CD4-positive, alpha-beta memory T cell (primary cell): ENCODE data around the gene KCNJ18. TPM values are rescaled to one million over a fixed set of nuclear protein-coding genes. Genes with fewer than 3 reads are reported as not detected.
"Not testable (repeated sequence)": the region's sequence is repeated elsewhere in the genome, so short reads cannot be mapped to it uniquely, and the experiment has no call there.

ENCODE experiments used
- CTCF ChIA-PET: fragments of 350-600 bp; sonication (Branson Sonifier 250); formaldehyde crosslinking; loops from one replicate; lab custom pipeline; 2021; ENCODE audit warnings: inconsistent platforms; ENCODE audit not compliant: partially characterized antibody; lab: Charles Lee
- POLR2A ChIA-PET: fragments of 350-600 bp; sonication (Branson Sonifier 250); formaldehyde crosslinking; loops from one replicate; lab custom pipeline; 2021; ENCODE audit not compliant: partially characterized antibody; lab: Charles Lee
- DNase-seq, 5 donors: peaks; one replicate each; pipeline versions ENCODE4 v3.0.0 to v3.0.0-alpha.2; 2020 to 2022; ENCODE audit warnings: mixed read lengths in 1 of 5
- H3K27ac ChIP-seq: one replicate; pipeline ENCODE4 v1.7.0; 2013; ENCODE audit warnings: low read depth, low read length
- H3K27me3 ChIP-seq: 2 replicates; pipeline ENCODE4 v1.7.0; 2013; ENCODE audit warnings: mild to moderate bottlenecking, low read length, moderate library complexity; ENCODE audit not compliant: insufficient read depth
- H3K36me3 ChIP-seq: 2 replicates; pipeline ENCODE4 v1.7.0; 2013; ENCODE audit warnings: mild to moderate bottlenecking, low read length, moderate library complexity; ENCODE audit not compliant: insufficient read depth
- H3K4me1 ChIP-seq: 2 replicates; pipeline ENCODE4 v1.7.0; 2013; ENCODE audit warnings: mild to moderate bottlenecking, low read length, moderate library complexity; ENCODE audit not compliant: insufficient read depth
- H3K4me3 ChIP-seq, 2 donors: one replicate each; pipeline ENCODE4 v1.7.0; 2013; ENCODE audit warnings: low read length in 2 of 2, mild to moderate bottlenecking in 1 of 2
- H3K9me3 ChIP-seq, 2 donors: one replicate each; pipeline ENCODE4 v1.7.0; 2013; ENCODE audit warnings: low read length in 2 of 2, control low read depth in 1 of 2; ENCODE audit not compliant: control insufficient read depth in 1 of 2
- H3K27ac Mint-ChIP-seq, 7 donors: one replicate each; pipeline ENCODE4 v1.8.0; 2020 to 2021; ENCODE audit warnings: mixed read lengths in 7 of 7, mild to moderate bottlenecking in 6 of 7, inconsistent platforms in 3 of 7, moderate library complexity in 3 of 7
- H3K27me3 Mint-ChIP-seq, 2 donors: one replicate each; pipeline ENCODE4 v1.8.0; 2020 to 2021; ENCODE audit warnings: mixed read lengths in 2 of 2
- H3K36me3 Mint-ChIP-seq, 2 donors: one replicate each; pipeline ENCODE4 v1.8.0; 2020 to 2021; ENCODE audit warnings: mixed read lengths in 2 of 2, inconsistent platforms in 1 of 2, mild to moderate bottlenecking in 1 of 2
- H3K4me1 Mint-ChIP-seq, 4 donors: one replicate each; pipeline ENCODE4 v1.8.0; 2020 to 2021; ENCODE audit warnings: mixed read lengths in 4 of 4, mild to moderate bottlenecking in 1 of 4
- H3K4me3 Mint-ChIP-seq, 8 donors: one replicate each; pipeline ENCODE4 v1.8.0; 2020 to 2021; ENCODE audit warnings: mixed read lengths in 8 of 8, mild to moderate bottlenecking in 7 of 8, moderate library complexity in 6 of 8, inconsistent platforms in 3 of 8
- H3K9me3 Mint-ChIP-seq, 8 donors: one replicate each; pipeline ENCODE4 v1.8.0; 2020 to 2021; ENCODE audit warnings: mixed read lengths in 8 of 8, mild to moderate bottlenecking in 5 of 8, inconsistent platforms in 3 of 8, moderate library complexity in 1 of 8
- intact Hi-C: fragments of 100-400 bp; cut with micrococcal nuclease; formaldehyde crosslinking; loops from one replicate; pipeline ENCODE4 v1.15.1; 2023
- polyA plus RNA-seq, 2 donors: library from polyadenylated mRNA; unstranded; fragments of 300-500 nt; fragmentation: Illumina TruSeq; gene quantifications; one replicate each; pipeline ENCODE4 v1.2.3, GENCODE V29; 2021
- total RNA-seq, 2 experiments: library from RNA; stranded (reverse); gene quantifications; one replicate each; pipeline ENCODE4 v1.2.3, GENCODE V29; 2021

KCNJ18 gene
- total and polyA plus RNA-seq, 4 experiments from 2014 or later = not detected

- peaks cover 0 to 11% (median 4%) of the 10 kb centered on the region in 8 donors for H3K9me3 Mint-ChIP-seq
- CTCF ChIA-PET, H3K27me3 Mint-ChIP-seq, H3K36me3 ChIP-seq, POLR2A ChIA-PET, H3K9me3 ChIP-seq, intact Hi-C loops, H3K27ac ChIP-seq, H3K4me1 ChIP-seq, H3K4me3 ChIP-seq, H3K4me3 Mint-ChIP-seq, H3K4me1 Mint-ChIP-seq, H3K27ac Mint-ChIP-seq, H3K27me3 ChIP-seq, H3K36me3 Mint-ChIP-seq, DNase-seq: not testable (repeated sequence)
Observed at GRCh38 chr17:21683142-21683712, 9.1 kb upstream of the KCNJ18 start.

GRCh38 chr17:21683897-21684296 lies 8.4 kb upstream of the KCNJ18 start:
- H3K27me3 Mint-ChIP-seq, H3K36me3 ChIP-seq, H3K4me1 ChIP-seq, POLR2A ChIA-PET, H3K4me1 Mint-ChIP-seq, H3K4me3 ChIP-seq, H3K4me3 Mint-ChIP-seq, DNase-seq, H3K36me3 Mint-ChIP-seq, H3K9me3 ChIP-seq, H3K27me3 ChIP-seq, H3K27ac ChIP-seq, intact Hi-C loops, CTCF ChIA-PET, H3K27ac Mint-ChIP-seq: not testable (repeated sequence)
- peaks cover 0 to 11% (median 4%) of the 10 kb centered on the region in 8 donors for H3K9me3 Mint-ChIP-seq

GRCh38 chr17:21684384-21684783 lies 7.9 kb upstream of the KCNJ18 start:
- POLR2A ChIA-PET, CTCF ChIA-PET, H3K4me1 Mint-ChIP-seq, H3K36me3 Mint-ChIP-seq, DNase-seq, H3K27me3 ChIP-seq, H3K36me3 ChIP-seq, H3K27me3 Mint-ChIP-seq, H3K4me3 Mint-ChIP-seq, intact Hi-C loops, H3K4me1 ChIP-seq, H3K27ac Mint-ChIP-seq, H3K27ac ChIP-seq, H3K4me3 ChIP-seq, H3K9me3 ChIP-seq: not testable (repeated sequence)
- H3K9me3 Mint-ChIP-seq = peaks cover 0 to 11% (median 4%) of the 10 kb centered on the region in 8 donors

- H3K4me1 Mint-ChIP-seq, DNase-seq, POLR2A ChIA-PET, H3K27ac Mint-ChIP-seq, H3K4me3 ChIP-seq, H3K27me3 Mint-ChIP-seq, H3K27me3 ChIP-seq, H3K36me3 Mint-ChIP-seq, intact Hi-C loops, CTCF ChIA-PET, H3K4me1 ChIP-seq, H3K36me3 ChIP-seq, H3K4me3 Mint-ChIP-seq, H3K9me3 ChIP-seq, H3K27ac ChIP-seq: not testable (repeated sequence)
- peaks cover 0 to 11% (median 4%) of the 10 kb centered on the region in 8 donors for H3K9me3 Mint-ChIP-seq
Observed at GRCh38 chr17:21685061-21685795, 7.1 kb upstream of the KCNJ18 start.

GRCh38 chr17:21686165-21687015 lies 5.9 kb upstream of the KCNJ18 start:
- H3K4me3 Mint-ChIP-seq = no peak overlapping the region
- intact Hi-C loops = no loop called here
- no peak overlapping the region for H3K27ac Mint-ChIP-seq

GRCh38 chr17:21687136-21687953 lies 5.0 kb upstream of the KCNJ18 start:
- H3K4me1 ChIP-seq = no peaks in the 10 kb centered on the region
- no peak for DNase-seq
- CTCF ChIA-PET = no interaction called here
- Mint-ChIP-seq H3K4me3 (no peak overlapping the region), H3K36me3 (no peaks in the 10 kb centered on the region), H3K4me1 (no peaks in the 10 kb centered on the region), H3K27ac (no peak overlapping the region), H3K9me3 (peaks cover 0 to 13% (median 3%) of the 10 kb centered on the region in 8 donors), H3K27me3 (no peaks in the 10 kb centered on the region)
- POLR2A ChIA-PET = no interaction called here
- no peaks in the 10 kb centered on the region for H3K36me3 ChIP-seq
- H3K4me3 ChIP-seq = no peak overlapping the region
- no peaks in the 10 kb centered on the region for H3K27me3 ChIP-seq
- intact Hi-C loops = no loop called here
- H3K27ac ChIP-seq = no peak overlapping the region
- H3K9me3 ChIP-seq = no peaks in the 10 kb centered on the region

More at GRCh38 chr17:21686165-21687015, 5.9 kb upstream of the KCNJ18 start:
- no peak for DNase-seq
- Mint-ChIP-seq H3K36me3 (no peaks in the 10 kb centered on the region), H3K4me1 (no peaks in the 10 kb centered on the region), H3K27me3 (no peaks in the 10 kb centered on the region), H3K9me3 (peaks cover 0 to 13% (median 3%) of the 10 kb centered on the region in 8 donors)
- Histone ChIP-seq H3K27ac (no peak overlapping the region), H3K4me1 (no peaks in the 10 kb centered on the region), H3K27me3 (no peaks in the 10 kb centered on the region), H3K9me3 (no peaks in the 10 kb centered on the region), H3K4me3 (no peak overlapping the region), H3K36me3 (no peaks in the 10 kb centered on the region)
- CTCF ChIA-PET = no interaction called here
- POLR2A ChIA-PET = no interaction called here
